Measurements from ENCODE around the gene GEN1. TPM values are rescaled to one million over a fixed set of nuclear protein-coding genes. Genes with fewer than 3 reads are reported as not detected.

Gene GEN1
- total RNA-seq, 4 donors from 2014 or later, result 2.3 to 8.8 (median 6.7) TPM

Other genes with a start within 250 kb of the GEN1 start
- not detected for gene RAD51AP2, start 235.7 kb upstream of the GEN1 start, total RNA-seq
- under 1 TPM in 1 of 4 donors, not detected in 3; 0.65 TPM for gene VSNL1, start 213.4 kb upstream of the GEN1 start, total RNA-seq
- gene SMC6, start 328 bp upstream of the GEN1 start, total RNA-seq, result 10 to 100 TPM in 3 of 4 donors, 1 to 10 TPM in 1; 8.9 to 18.6 (median 12.0) TPM
- not detected for gene MSGN1, start 62.3 kb downstream of the GEN1 start, total RNA-seq
- gene KCNS3, start 124.5 kb downstream of the GEN1 start, total RNA-seq, result 10 to 100 TPM in 2 of 4 donors, 1 to 10 TPM in 2; 4.8 to 17.8 (median 9.5) TPM

Measured in omental fat pad (tissue), 4 donors.